ENCODE measurements around the gene DGKG.

GRCh38 chr3:186194451-186194811 lies 167.6 kb downstream of the DGKG start:
- TF ChIP-seq, protein P1, sequence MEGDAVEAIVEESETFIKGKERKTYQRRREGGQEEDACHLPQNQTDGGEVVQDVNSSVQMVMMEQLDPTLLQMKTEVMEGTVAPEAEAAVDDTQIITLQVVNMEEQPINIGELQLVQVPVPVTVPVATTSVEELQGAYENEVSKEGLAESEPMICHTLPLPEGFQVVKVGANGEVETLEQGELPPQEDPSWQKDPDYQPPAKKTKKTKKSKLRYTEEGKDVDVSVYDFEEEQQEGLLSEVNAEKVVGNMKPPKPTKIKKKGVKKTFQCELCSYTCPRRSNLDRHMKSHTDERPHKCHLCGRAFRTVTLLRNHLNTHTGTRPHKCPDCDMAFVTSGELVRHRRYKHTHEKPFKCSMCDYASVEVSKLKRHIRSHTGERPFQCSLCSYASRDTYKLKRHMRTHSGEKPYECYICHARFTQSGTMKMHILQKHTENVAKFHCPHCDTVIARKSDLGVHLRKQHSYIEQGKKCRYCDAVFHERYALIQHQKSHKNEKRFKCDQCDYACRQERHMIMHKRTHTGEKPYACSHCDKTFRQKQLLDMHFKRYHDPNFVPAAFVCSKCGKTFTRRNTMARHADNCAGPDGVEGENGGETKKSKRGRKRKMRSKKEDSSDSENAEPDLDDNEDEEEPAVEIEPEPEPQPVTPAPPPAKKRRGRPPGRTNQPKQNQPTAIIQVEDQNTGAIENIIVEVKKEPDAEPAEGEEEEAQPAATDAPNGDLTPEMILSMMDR (IDR thresholded peaks at IDR 0.05) = no peak
- no peak for TF ChIP-seq POLR2AphosphoS5 (IDR thresholded peaks at IDR 0.05)

Measured in suprapubic skin (tissue), 3 donors.